Panc1 (cell line): ENCODE data around the gene SDR9C7. TPM values are rescaled to one million over a fixed set of nuclear protein-coding genes. Genes with fewer than 3 reads are reported as not detected.
"Not testable (repeated sequence)": the region's sequence is repeated elsewhere in the genome, so short reads cannot be mapped to it uniquely, and the experiment has no call there.

ENCODE experiments used
- ATAC-seq: fragments of 200-7000 bp; cut with Tn5 transposase; 2 replicates; pipeline ENCODE4 v1.9.1; 2020; ENCODE audit warnings: mild to moderate bottlenecking, moderate library complexity
- BruUV-seq: library from RNA; stranded (reverse); fragments of 400-500 nt; replicated peaks from 2 replicates; lab custom pipeline; 2021; lab: Mats Ljungman, UMichigan
- CTCF ChIA-PET: fragments of 300-600 bp; sonication (Branson Sonifier 250); formaldehyde crosslinking; loops from one replicate; lab custom pipeline; 2022; ENCODE audit warnings: antibody characterized with exemption; lab: Charles Lee
- POLR2A ChIA-PET: fragments of 300-600 bp; sonication (Branson Sonifier 250); formaldehyde crosslinking; loops from one replicate; lab custom pipeline; 2022; ENCODE audit warnings: antibody characterized with exemption; lab: Charles Lee
- DNase-seq: peaks from one replicate; pipeline ENCODE4 v3.0.0-alpha.2; 2010; ENCODE audit warnings: low read depth, low spot score
- H3K27ac ChIP-seq: 2 replicates; pipeline ENCODE4 v1.5.1; 2011; ENCODE audit warnings: mild to moderate bottlenecking, low read length, inconsistent platforms
- H3K27me3 ChIP-seq: fragments of 200-500 bp; sonication (Bioruptor generic); 2 replicates; pipeline ENCODE4 v1.6.0; 2014; ENCODE audit warnings: low read length, inconsistent platforms; ENCODE audit not compliant: control insufficient read depth, insufficient read depth
- H3K36me3 ChIP-seq: fragments of 200-500 bp; sonication (Bioruptor generic); 2 replicates; pipeline ENCODE4 v1.5.1; 2014; ENCODE audit warnings: inconsistent platforms, mild to moderate bottlenecking, low read length, moderate library complexity; ENCODE audit not compliant: control insufficient read depth, insufficient read depth
- H3K4me1 ChIP-seq: 2 replicates; pipeline ENCODE4 v1.5.1; 2011; ENCODE audit warnings: inconsistent platforms, mild to moderate bottlenecking, low read length, moderate library complexity; ENCODE audit not compliant: control insufficient read depth, insufficient read depth
- H3K4me3 ChIP-seq, 2 experiments: 2 replicates each; pipeline ENCODE4 v1.5.1; 2011 to 2012; ENCODE audit warnings: low read depth in 2 of 2, low read length in 2 of 2, mild to moderate bottlenecking in 2 of 2, inconsistent platforms in 1 of 2, moderate library complexity in 1 of 2
- H3K9me3 ChIP-seq: fragments of 200-500 bp; sonication (Bioruptor generic); 2 replicates; pipeline ENCODE4 v1.5.1; 2014; ENCODE audit warnings: low read depth, mild to moderate bottlenecking, inconsistent platforms, low read length, moderate library complexity; ENCODE audit not compliant: control insufficient read depth, insufficient read depth
- CTCF ChIP-seq: fragments of 450-650 bp; IDR thresholded peaks from 2 replicates; pipeline ENCODE4 v1.5.1; 2017; ENCODE audit warnings: mild to moderate bottlenecking
- POLR2AphosphoS5 ChIP-seq: IDR thresholded peaks from 2 replicates; pipeline ENCODE4 v1.6.1; 2012; ENCODE audit warnings: mild to moderate bottlenecking, low read depth, low read length, moderate library complexity
- SIN3A ChIP-seq: IDR thresholded peaks from 2 replicates; pipeline ENCODE4 v1.6.1; 2012; ENCODE audit warnings: low read depth, mild to moderate bottlenecking, low read length, moderate library complexity, borderline replicate concordance; ENCODE audit not compliant: insufficient read depth
- TCF7L2 ChIP-seq: IDR thresholded peaks from 2 replicates; pipeline ENCODE4 v1.6.1; 2011; ENCODE audit warnings: mild to moderate bottlenecking, low read depth, low read length, inconsistent platforms
- in situ Hi-C: cut with HindIII; loops from 2 replicates; pipeline ENCODE4 v1.10.0; 2016; ENCODE audit warnings: low sequenced_read_pairs, low pct_unique_long_range_greater_than_20kb
- intact Hi-C: fragments of 100-400 bp; cut with micrococcal nuclease; formaldehyde crosslinking; loops from one replicate; pipeline ENCODE4 v1.10.0; 2022; ENCODE audit not compliant: unreplicated experiment
- total RNA-seq: library from RNA; stranded (reverse); gene quantifications from one replicate; pipeline ENCODE4 v1.2.1, GENCODE V29; 2021; ENCODE audit not compliant: unreplicated experiment
- TF ChIP-seq, protein P1 (sequence below), 2 experiments: IDR thresholded peaks; 2 replicates each; pipeline ENCODE4 v1.6.1; 2011 to 2012; ENCODE audit warnings: low read depth in 2 of 2, control low read depth in 1 of 2, low read length in 1 of 2, mild to moderate bottlenecking in 1 of 2, moderate library complexity in 1 of 2; ENCODE audit not compliant: insufficient read depth in 1 of 2

Gene SDR9C7
- total RNA-seq, 1 experiment from 2014 or later = not detected

DNA sequence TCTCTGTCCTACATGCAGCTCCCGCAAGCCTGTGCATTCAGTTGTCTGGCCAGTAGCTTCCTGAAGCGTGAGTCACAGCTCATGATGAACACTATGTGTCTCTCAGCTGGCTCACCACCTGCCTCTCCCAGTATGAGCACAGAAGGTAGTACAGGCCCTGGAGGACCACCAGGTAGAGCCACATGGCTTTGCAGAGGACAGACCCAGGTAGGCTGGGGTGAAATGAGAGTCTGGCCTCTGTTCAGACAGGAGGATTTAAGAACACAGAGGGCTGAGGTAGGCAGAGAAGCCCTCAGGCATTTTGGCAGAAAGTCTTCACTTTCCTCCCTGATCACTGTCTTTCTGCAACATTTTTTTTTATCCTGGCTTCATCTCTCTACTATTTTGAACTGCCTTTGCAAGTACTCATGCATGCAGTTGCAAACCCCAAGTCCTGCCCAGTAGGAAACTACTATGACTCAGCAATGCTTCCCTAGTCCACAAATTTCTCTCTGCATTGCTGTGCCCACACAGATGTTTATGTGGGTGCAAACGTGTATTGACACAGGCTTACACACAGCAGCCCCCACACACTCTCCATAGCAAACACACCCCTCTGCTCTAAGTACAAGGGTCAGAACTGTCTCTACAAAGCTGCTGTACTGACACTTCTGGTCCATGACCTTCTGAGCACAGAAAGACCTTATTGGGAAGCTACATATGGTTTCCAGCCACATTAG lies 7.2 kb upstream of the SDR9C7 start:
- in situ Hi-C loops = no loop called here
- H3K36me3 ChIP-seq = no peaks in the 10 kb centered on the region
- DNase-seq (no peak), ATAC-seq (peak; percentile 91)
- no TSS peak for BruUV-seq
- CTCF ChIA-PET = no interaction called here
- H3K27me3 ChIP-seq = no peaks in the 10 kb centered on the region
- H3K9me3 ChIP-seq = no peaks in the 10 kb centered on the region
- H3K4me3 ChIP-seq = no peak overlapping the region
- POLR2A ChIA-PET = no interaction called here
- TF ChIP-seq TCF7L2 (no peak), POLR2AphosphoS5 (no peak)
- intact Hi-C loops = no loop called here
- H3K27ac ChIP-seq = no peak overlapping the region
- H3K4me1 ChIP-seq = peaks cover 7% of the 10 kb centered on the region

GRCh38 chr12:56940942-56941298 lies 6.7 kb upstream of the SDR9C7 start:
- CTCF ChIA-PET, H3K4me1 ChIP-seq, H3K36me3 ChIP-seq, H3K27ac ChIP-seq, DNase-seq, POLR2A ChIA-PET, in situ Hi-C loops, H3K9me3 ChIP-seq, H3K4me3 ChIP-seq, BruUV-seq, intact Hi-C loops, H3K27me3 ChIP-seq: not testable (repeated sequence)
- ATAC-seq = peak; percentile 43; the same call in 1 of the 2 replicates

- intact Hi-C loops = no loop called here
- Histone ChIP-seq H3K27me3 (no peaks in the 10 kb centered on the region), H3K4me1 (no peaks in the 10 kb centered on the region), H3K36me3 (no peaks in the 10 kb centered on the region), H3K4me3 (no peak overlapping the region), H3K9me3 (no peaks in the 10 kb centered on the region), H3K27ac (no peak overlapping the region)
- TF ChIP-seq, protein P1, sequence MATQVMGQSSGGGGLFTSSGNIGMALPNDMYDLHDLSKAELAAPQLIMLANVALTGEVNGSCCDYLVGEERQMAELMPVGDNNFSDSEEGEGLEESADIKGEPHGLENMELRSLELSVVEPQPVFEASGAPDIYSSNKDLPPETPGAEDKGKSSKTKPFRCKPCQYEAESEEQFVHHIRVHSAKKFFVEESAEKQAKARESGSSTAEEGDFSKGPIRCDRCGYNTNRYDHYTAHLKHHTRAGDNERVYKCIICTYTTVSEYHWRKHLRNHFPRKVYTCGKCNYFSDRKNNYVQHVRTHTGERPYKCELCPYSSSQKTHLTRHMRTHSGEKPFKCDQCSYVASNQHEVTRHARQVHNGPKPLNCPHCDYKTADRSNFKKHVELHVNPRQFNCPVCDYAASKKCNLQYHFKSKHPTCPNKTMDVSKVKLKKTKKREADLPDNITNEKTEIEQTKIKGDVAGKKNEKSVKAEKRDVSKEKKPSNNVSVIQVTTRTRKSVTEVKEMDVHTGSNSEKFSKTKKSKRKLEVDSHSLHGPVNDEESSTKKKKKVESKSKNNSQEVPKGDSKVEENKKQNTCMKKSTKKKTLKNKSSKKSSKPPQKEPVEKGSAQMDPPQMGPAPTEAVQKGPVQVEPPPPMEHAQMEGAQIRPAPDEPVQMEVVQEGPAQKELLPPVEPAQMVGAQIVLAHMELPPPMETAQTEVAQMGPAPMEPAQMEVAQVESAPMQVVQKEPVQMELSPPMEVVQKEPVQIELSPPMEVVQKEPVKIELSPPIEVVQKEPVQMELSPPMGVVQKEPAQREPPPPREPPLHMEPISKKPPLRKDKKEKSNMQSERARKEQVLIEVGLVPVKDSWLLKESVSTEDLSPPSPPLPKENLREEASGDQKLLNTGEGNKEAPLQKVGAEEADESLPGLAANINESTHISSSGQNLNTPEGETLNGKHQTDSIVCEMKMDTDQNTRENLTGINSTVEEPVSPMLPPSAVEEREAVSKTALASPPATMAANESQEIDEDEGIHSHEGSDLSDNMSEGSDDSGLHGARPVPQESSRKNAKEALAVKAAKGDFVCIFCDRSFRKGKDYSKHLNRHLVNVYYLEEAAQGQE (IDR thresholded peaks at IDR 0.05; ENCODE audit: insufficient read depth in 1 of 2, low read depth in 2 of 2, low read length in 1 of 2) = no peak
- TF ChIP-seq TCF7L2 (no peak), CTCF (no peak), POLR2AphosphoS5 (no peak), SIN3A (no peak)
- ChIA-PET POLR2A (no interaction called here), CTCF (no interaction called here)
- DNase-seq (no peak), ATAC-seq (0 out of 2 replicates have a peak, but pooled peaks have one; percentile 21)
- no TSS peak for BruUV-seq
- in situ Hi-C loops = no loop called here
Measured at GRCh38 chr12:56935752-56936151, 1.5 kb upstream of the SDR9C7 start.
